Fibroblast of lung (primary cell): ENCODE results near the gene CHST12. TPM values are rescaled to one million over a fixed set of nuclear protein-coding genes. Genes with fewer than 3 reads are reported as not detected.

Source experiments
- DNase-seq, 2 donors: peaks; one replicate each; pipeline versions ENCODE4 v3.0.0 to v3.0.0-alpha.2; 2010; ENCODE audit warnings: low read depth in 2 of 2
- H2AFZ ChIP-seq: 2 replicates; pipeline ENCODE4 v1.5.1; 2012; ENCODE audit warnings: low read length, control low read depth, inconsistent platforms
- H3K27ac ChIP-seq: 2 replicates; pipeline ENCODE4 v1.5.1; 2011; ENCODE audit warnings: low read length, control low read depth; ENCODE audit not compliant: insufficient read depth
- H3K27me3 ChIP-seq: 2 replicates; pipeline ENCODE4 v1.5.1; 2011; ENCODE audit warnings: mild to moderate bottlenecking, low read length; ENCODE audit not compliant: control insufficient read depth, insufficient read depth
- H3K36me3 ChIP-seq: 2 replicates; pipeline ENCODE4 v1.5.1; 2011; ENCODE audit warnings: low read length; ENCODE audit not compliant: control insufficient read depth, insufficient read depth
- H3K4me1 ChIP-seq: 2 replicates; pipeline ENCODE4 v1.5.1; 2011; ENCODE audit warnings: low read length; ENCODE audit not compliant: control insufficient read depth, insufficient read depth; ENCODE audit errors: extremely low read depth
- H3K4me2 ChIP-seq: 2 replicates; pipeline ENCODE4 v1.5.1; 2011; ENCODE audit warnings: low read length, control low read depth; ENCODE audit not compliant: insufficient read depth; ENCODE audit errors: extremely low read depth
- H3K4me3 ChIP-seq, 4 experiments: fragments of 200-600 bp in 1 of 4; sonication (generic) in 1 of 4; replicated peaks in 1 of 4; 2 replicates each; pipeline ENCODE4 v1.5.1; 2011 to 2016; ENCODE audit warnings: low read length in 4 of 4, low read depth in 3 of 4, mild to moderate bottlenecking in 3 of 4, control low read depth in 2 of 4, inconsistent platforms in 1 of 4, mixed read lengths in 1 of 4; ENCODE audit not compliant: insufficient read depth in 1 of 4; ENCODE audit errors: control extremely low read depth in 1 of 4
- H3K79me2 ChIP-seq: 2 replicates; pipeline ENCODE4 v1.5.1; 2012; ENCODE audit warnings: mild to moderate bottlenecking, low read length, inconsistent platforms; ENCODE audit not compliant: control insufficient read depth, insufficient read depth
- H3K9ac ChIP-seq: 2 replicates; pipeline ENCODE4 v1.5.1; 2011; ENCODE audit warnings: mild to moderate bottlenecking, low read length, control low read depth; ENCODE audit not compliant: insufficient read depth
- H3K9me3 ChIP-seq: 2 replicates; pipeline ENCODE4 v1.5.1; 2012; ENCODE audit warnings: low read depth, low read length; ENCODE audit not compliant: control insufficient read depth, insufficient read depth
- H4K20me1 ChIP-seq: 2 replicates; pipeline ENCODE4 v1.5.1; 2011; ENCODE audit warnings: low read length; ENCODE audit not compliant: control insufficient read depth, insufficient read depth; ENCODE audit errors: extremely low read depth
- EZH2 ChIP-seq: IDR thresholded peaks from 2 replicates; pipeline ENCODE4 v1.5.1; 2012; ENCODE audit warnings: low read length, control low read depth, mild to moderate bottlenecking; ENCODE audit errors: missing control alignments
- polyA plus RNA-seq, 2 donors: library from polyadenylated mRNA; depleted of rRNA in 1 of 2; stranded (reverse) in 1 of 2; unstranded in 1 of 2; fragments of >200 nt; gene quantifications; 2 replicates each; pipeline ENCODE4 v1.2.1, GENCODE V29; 2011 to 2012; ENCODE audit warnings: missing spikeins in 1 of 2
- total RNA-seq: library from RNA; depleted of rRNA; stranded (reverse); fragments of >200 nt; gene quantifications from 2 replicates; pipeline ENCODE4 v1.2.1, GENCODE V29; 2014
- TF ChIP-seq, protein P1 (sequence below), 2 donors: IDR thresholded peaks in 1 of 2; conservative IDR thresholded peaks in 1 of 2; 1 replicate in 1 of 2; 2 replicates in 1 of 2; pipeline ENCODE4 v1.5.1; 2011 to 2012; ENCODE audit warnings: low read length in 2 of 2, control low read depth in 1 of 2, inconsistent platforms in 1 of 2, low read depth in 1 of 2, mild to moderate bottlenecking in 1 of 2

The CHST12 gene
- total and polyA plus RNA-seq, 2 donors (not counting 1 experiment from before 2014, with no cell fraction given) = 3.5 to 9.5 TPM

- no peak overlapping the region for H3K4me2 ChIP-seq
- H3K4me1 ChIP-seq = no peaks in the 10 kb centered on the region
- no peak for DNase-seq
- no peaks in the 10 kb centered on the region for H3K79me2 ChIP-seq
- no peak overlapping the region for H3K9ac ChIP-seq
- H3K27me3 ChIP-seq = no peaks in the 10 kb centered on the region
- TF ChIP-seq EZH2 = no peak
- TF ChIP-seq, protein P1, sequence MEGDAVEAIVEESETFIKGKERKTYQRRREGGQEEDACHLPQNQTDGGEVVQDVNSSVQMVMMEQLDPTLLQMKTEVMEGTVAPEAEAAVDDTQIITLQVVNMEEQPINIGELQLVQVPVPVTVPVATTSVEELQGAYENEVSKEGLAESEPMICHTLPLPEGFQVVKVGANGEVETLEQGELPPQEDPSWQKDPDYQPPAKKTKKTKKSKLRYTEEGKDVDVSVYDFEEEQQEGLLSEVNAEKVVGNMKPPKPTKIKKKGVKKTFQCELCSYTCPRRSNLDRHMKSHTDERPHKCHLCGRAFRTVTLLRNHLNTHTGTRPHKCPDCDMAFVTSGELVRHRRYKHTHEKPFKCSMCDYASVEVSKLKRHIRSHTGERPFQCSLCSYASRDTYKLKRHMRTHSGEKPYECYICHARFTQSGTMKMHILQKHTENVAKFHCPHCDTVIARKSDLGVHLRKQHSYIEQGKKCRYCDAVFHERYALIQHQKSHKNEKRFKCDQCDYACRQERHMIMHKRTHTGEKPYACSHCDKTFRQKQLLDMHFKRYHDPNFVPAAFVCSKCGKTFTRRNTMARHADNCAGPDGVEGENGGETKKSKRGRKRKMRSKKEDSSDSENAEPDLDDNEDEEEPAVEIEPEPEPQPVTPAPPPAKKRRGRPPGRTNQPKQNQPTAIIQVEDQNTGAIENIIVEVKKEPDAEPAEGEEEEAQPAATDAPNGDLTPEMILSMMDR (conservative IDR thresholded peaks at IDR 0.05 in 1 of 2, IDR thresholded peaks at IDR 0.05 in 1 of 2; ENCODE audit: low read depth in 1 of 2, low read length in 2 of 2) = no peak
- H3K9me3 ChIP-seq = no peaks in the 10 kb centered on the region
- no peaks in the 10 kb centered on the region for H4K20me1 ChIP-seq
- H3K4me3 ChIP-seq = no peak overlapping the region
- H3K27ac ChIP-seq = no peak overlapping the region
- H2AFZ ChIP-seq = no peak overlapping the region
- H3K36me3 ChIP-seq = no peaks in the 10 kb centered on the region
Measured at GRCh38 chr7:2459674-2460073, 56.3 kb downstream of the CHST12 start.

DNA sequence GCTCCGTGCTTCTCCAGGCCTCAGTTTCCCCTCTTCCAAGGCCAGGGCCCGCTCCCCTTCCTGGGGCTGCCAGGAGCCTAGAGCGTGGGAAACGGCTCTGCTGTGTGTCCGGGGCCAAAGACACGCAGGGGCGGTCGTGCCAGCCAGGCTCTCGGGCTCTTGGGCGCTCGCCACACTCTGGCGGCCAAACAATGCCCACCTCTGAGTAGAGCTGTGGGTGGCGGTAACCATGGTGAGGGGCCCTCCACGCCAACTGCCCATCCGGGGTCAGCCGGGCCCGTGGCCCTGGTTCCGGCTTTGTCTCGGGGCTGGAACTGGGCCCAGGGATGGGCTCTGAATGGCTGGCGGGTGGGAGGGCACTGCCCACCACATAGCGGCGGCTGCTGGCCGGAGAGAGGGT lies 56.8 kb downstream of the CHST12 start:
- Histone ChIP-seq H3K4me1 (no peaks in the 10 kb centered on the region), H3K79me2 (no peaks in the 10 kb centered on the region), H3K4me2 (no peak overlapping the region), H3K9ac (no peak overlapping the region), H3K27me3 (no peaks in the 10 kb centered on the region), H3K36me3 (no peaks in the 10 kb centered on the region), H3K27ac (no peak overlapping the region), H4K20me1 (no peaks in the 10 kb centered on the region), H3K9me3 (no peaks in the 10 kb centered on the region), H2AFZ (no peak overlapping the region), H3K4me3 (no peak overlapping the region)
- no peak for DNase-seq
- TF ChIP-seq, protein P1 (conservative IDR thresholded peaks at IDR 0.05 in 1 of 2, IDR thresholded peaks at IDR 0.05 in 1 of 2; ENCODE audit: low read depth in 1 of 2, low read length in 2 of 2) = no peak
- TF ChIP-seq EZH2 = no peak

GRCh38 chr7:2460641-2461040 lies 57.2 kb downstream of the CHST12 start:
- Histone ChIP-seq H3K36me3 (no peaks in the 10 kb centered on the region), H3K4me3 (no peak overlapping the region), H3K9ac (no peak overlapping the region), H2AFZ (no peak overlapping the region), H3K79me2 (no peaks in the 10 kb centered on the region), H3K4me1 (no peaks in the 10 kb centered on the region), H3K27ac (no peak overlapping the region), H3K4me2 (no peak overlapping the region), H3K27me3 (no peaks in the 10 kb centered on the region), H3K9me3 (no peaks in the 10 kb centered on the region), H4K20me1 (no peaks in the 10 kb centered on the region)
- TF ChIP-seq EZH2 = no peak
- TF ChIP-seq, protein P1 (conservative IDR thresholded peaks at IDR 0.05 in 1 of 2, IDR thresholded peaks at IDR 0.05 in 1 of 2; ENCODE audit: low read depth in 1 of 2, low read length in 2 of 2) = no peak
- DNase-seq = no peak
